Type B pancreatic cell (in vitro differentiated cells): ENCODE measurements around the gene FAAP20. TPM values are rescaled to one million over a fixed set of nuclear protein-coding genes. Genes with fewer than 3 reads are reported as not detected.

Experiments
- DNase-seq: peaks from one replicate; pipeline ENCODE4 v3.0.0; 2021; ENCODE audit warnings: mixed read lengths; ENCODE audit not compliant: unreplicated experiment; ENCODE audit errors: extremely low spot score
- H3K27ac Mint-ChIP-seq: 2 replicates; pipeline ENCODE4 v1.8.0; 2021; ENCODE audit warnings: mild to moderate bottlenecking, mixed read lengths
- H3K27me3 Mint-ChIP-seq: 2 replicates; pipeline ENCODE4 v1.8.0; 2021; ENCODE audit warnings: mixed read lengths
- H3K36me3 Mint-ChIP-seq: 2 replicates; pipeline ENCODE4 v1.8.0; 2021; ENCODE audit warnings: mixed read lengths
- H3K4me1 Mint-ChIP-seq: one replicate; pipeline ENCODE4 v1.8.0; 2021; ENCODE audit warnings: mixed read lengths; ENCODE audit not compliant: unreplicated experiment
- H3K4me3 Mint-ChIP-seq: 2 replicates; pipeline ENCODE4 v1.8.0; 2021; ENCODE audit warnings: mild to moderate bottlenecking, mixed read lengths
- H3K9me3 Mint-ChIP-seq: 2 replicates; pipeline ENCODE4 v1.8.0; 2021; ENCODE audit warnings: mixed read lengths
- total RNA-seq: library from RNA; stranded (reverse); gene quantifications from 2 replicates; pipeline ENCODE4 v1.2.1, GENCODE V29; 2021; ENCODE audit warnings: low replicate concordance
- TF ChIP-seq, protein P1 (sequence below): fragments of 200-600 bp; sonication (generic); conservative IDR thresholded peaks from 2 replicates; pipeline ENCODE4 v1.5.0; 2021; ENCODE audit warnings: antibody characterized with exemption, mild to moderate bottlenecking

The FAAP20 gene
- total RNA-seq, 1 donor from 2014 or later, result 73.8 TPM

DNA sequence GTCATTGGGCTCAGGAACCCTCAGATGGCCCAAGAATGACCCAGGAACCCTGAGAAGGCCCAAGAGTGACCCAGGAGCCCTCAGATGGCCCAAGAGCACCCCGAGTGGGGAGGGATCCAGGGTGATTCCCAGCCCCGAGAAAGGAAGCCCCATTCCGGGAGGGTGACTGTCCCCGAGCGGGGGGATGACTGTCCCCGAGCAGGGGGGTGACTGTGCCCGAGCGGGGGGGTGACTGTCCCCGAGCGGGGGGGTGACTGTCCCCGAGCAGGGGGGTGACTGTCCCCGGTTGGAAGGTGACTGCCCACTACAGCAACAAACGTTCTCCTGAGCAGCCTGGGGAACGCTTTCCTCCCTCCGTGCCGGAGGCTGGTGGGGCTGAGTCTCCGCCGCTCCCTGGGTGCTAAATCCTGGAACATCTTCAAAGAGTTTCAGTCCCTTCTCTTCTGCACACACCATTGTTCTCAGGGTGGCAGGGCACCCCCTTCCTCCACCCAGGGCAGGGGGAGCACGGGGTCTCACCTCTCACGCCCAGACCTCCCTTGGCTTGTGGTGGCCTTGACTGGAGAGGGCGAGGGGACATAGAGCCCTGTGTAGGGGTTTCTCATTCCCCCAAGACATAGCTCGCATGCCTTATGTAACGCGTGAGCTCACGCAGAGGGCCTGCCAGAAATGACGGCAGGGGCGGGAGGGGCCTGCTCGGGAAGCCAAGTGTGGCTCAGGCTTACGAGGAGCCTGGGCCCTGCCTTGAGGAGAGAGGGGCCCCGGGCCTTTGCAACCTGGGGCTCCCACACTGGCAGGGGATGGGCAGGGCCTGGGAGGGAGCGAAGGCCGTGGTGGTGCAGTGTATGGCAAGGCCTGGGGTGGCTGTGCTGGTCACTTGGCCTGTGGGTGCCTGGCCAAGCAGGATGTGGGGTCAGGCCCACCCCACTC lies 19.3 kb upstream of the FAAP20 start:
- no peak overlapping the region for H3K27ac Mint-ChIP-seq
- H3K4me3 Mint-ChIP-seq, result no peak overlapping the region
- TF ChIP-seq, protein P1, sequence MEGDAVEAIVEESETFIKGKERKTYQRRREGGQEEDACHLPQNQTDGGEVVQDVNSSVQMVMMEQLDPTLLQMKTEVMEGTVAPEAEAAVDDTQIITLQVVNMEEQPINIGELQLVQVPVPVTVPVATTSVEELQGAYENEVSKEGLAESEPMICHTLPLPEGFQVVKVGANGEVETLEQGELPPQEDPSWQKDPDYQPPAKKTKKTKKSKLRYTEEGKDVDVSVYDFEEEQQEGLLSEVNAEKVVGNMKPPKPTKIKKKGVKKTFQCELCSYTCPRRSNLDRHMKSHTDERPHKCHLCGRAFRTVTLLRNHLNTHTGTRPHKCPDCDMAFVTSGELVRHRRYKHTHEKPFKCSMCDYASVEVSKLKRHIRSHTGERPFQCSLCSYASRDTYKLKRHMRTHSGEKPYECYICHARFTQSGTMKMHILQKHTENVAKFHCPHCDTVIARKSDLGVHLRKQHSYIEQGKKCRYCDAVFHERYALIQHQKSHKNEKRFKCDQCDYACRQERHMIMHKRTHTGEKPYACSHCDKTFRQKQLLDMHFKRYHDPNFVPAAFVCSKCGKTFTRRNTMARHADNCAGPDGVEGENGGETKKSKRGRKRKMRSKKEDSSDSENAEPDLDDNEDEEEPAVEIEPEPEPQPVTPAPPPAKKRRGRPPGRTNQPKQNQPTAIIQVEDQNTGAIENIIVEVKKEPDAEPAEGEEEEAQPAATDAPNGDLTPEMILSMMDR, result no peak
- no peaks in the 10 kb centered on the region for H3K36me3 Mint-ChIP-seq
- H3K9me3 Mint-ChIP-seq, result no peaks in the 10 kb centered on the region
- peaks cover 5% of the 10 kb centered on the region for H3K4me1 Mint-ChIP-seq
- no peak for DNase-seq
- H3K27me3 Mint-ChIP-seq, result no peaks in the 10 kb centered on the region

DNA sequence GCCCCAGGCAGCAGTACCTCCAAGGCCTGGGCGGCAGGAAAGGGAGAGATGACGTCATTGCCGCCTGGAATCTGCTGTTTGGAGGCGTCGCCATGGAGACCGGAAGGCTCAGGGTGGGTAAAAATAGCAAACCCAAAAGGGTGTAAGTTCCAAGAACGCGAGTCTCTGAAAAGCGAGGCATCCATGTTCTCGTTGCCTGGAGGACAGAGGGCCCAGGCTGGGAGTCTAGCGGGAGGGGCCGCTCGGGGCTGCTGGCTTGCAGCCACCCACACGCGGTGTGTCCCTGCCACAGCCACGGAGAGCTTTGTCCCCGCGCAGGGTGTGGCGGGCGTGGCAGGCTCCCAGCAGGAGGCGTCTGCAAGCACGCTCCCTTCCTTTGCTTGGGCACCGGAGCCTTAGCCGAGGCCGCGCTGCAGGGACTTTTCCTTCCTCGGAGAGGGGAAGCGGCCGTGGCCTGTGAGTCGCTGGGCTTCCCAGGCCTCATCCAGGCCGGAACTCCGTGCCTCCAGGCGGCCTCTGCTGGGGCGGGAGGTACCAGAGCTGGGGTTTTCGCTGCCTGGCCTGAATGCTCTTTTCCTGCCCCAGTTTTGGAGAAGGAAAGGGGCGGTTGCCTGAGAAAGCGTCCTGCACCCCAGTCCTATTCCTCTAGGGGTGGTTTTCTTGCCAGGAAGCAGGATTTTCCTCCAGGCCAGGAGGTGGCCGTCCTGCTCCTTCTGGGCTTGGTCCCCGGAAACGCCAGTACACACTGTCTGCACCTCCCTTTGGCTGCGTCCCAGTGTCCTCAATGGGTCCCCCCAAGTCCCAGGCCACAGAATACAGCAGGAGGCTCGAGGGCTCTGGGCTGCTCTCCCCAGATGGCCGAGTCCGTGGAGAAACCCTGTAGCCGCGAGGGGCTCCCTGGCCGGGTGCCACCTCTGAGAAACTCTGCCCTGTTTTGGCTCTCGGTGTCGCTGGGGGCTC lies 18.2 kb upstream of the FAAP20 start:
- TF ChIP-seq, protein P1, result peak; percentile 48
- Mint-ChIP-seq H3K27ac (peak overlapping the region; percentile 82), H3K27me3 (no peaks in the 10 kb centered on the region), H3K4me1 (peaks cover 5% of the 10 kb centered on the region), H3K4me3 (peak overlapping the region; percentile 62), H3K9me3 (no peaks in the 10 kb centered on the region), H3K36me3 (no peaks in the 10 kb centered on the region)
- peak; percentile 80 for DNase-seq

DNA sequence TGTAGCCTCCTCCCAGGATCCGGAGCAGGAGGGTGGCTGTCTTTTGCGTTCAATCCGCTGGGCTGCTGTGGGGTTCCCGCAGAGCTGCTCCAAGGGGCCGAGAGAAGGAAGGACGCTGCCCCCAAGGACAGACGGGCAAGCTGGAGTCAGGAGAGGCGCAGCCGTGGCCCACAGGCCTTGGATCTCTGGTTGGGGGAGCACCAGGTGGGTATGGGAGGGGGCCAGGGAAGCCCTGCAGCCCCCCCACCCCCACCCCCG lies 17.6 kb upstream of the FAAP20 start:
- no peak for DNase-seq

GRCh38 chr1:2210786-2211185 lies 16.2 kb upstream of the FAAP20 start:
- Mint-ChIP-seq H3K4me3 (no peak overlapping the region), H3K4me1 (peaks cover 9% of the 10 kb centered on the region), H3K27me3 (no peaks in the 10 kb centered on the region), H3K9me3 (no peaks in the 10 kb centered on the region), H3K27ac (no peak overlapping the region), H3K36me3 (no peaks in the 10 kb centered on the region)
- TF ChIP-seq, protein P1, result no peak
- DNase-seq, result peak; percentile 67

More for the DNA sequence above, 17.6 kb upstream of the FAAP20 start:
- H3K9me3 Mint-ChIP-seq, result no peaks in the 10 kb centered on the region
- peak overlapping the region; percentile 82 for H3K27ac Mint-ChIP-seq
- peaks cover 5% of the 10 kb centered on the region for H3K4me1 Mint-ChIP-seq
- H3K27me3 Mint-ChIP-seq, result no peaks in the 10 kb centered on the region
- no peaks in the 10 kb centered on the region for H3K36me3 Mint-ChIP-seq
- TF ChIP-seq, protein P1, result no peak
- no peak overlapping the region for H3K4me3 Mint-ChIP-seq

- no peaks in the 10 kb centered on the region for H3K9me3 Mint-ChIP-seq
- H3K36me3 Mint-ChIP-seq, result no peaks in the 10 kb centered on the region
- TF ChIP-seq, protein P1, result no peak
- H3K4me3 Mint-ChIP-seq, result no peak overlapping the region
- peak overlapping the region; percentile 41 for H3K27ac Mint-ChIP-seq
- H3K27me3 Mint-ChIP-seq, result no peaks in the 10 kb centered on the region
- H3K4me1 Mint-ChIP-seq, result peaks cover 9% of the 10 kb centered on the region
- no peak for DNase-seq
These were observed 15.6 kb upstream of the FAAP20 start for GRCh38 chr1:2210084-2210653.
